Measurements from ENCODE around the gene GAR1. TPM values are rescaled to one million over a fixed set of nuclear protein-coding genes. Genes with fewer than 3 reads are reported as not detected.
"Not testable (repeated sequence)": the region's sequence is repeated elsewhere in the genome, so short reads cannot be mapped to it uniquely, and the experiment has no call there.

Gene GAR1
- total RNA-seq = 10.0 TPM

GRCh38 chr4:109815151-109816081 lies at the start of gene GAR1:
TSS of gene GAR1 (plus strand) at chr4:109815762. CDS start at chr4:109816165, 403 bp downstream.
- peak; percentile 93 for DNase-seq (ENCODE audit: low spot score)

- not testable (repeated sequence) for DNase-seq (ENCODE audit: low spot score)
These were observed 33.5 kb upstream of the GAR1 start for GRCh38 chr4:109782092-109782491.

DNA sequence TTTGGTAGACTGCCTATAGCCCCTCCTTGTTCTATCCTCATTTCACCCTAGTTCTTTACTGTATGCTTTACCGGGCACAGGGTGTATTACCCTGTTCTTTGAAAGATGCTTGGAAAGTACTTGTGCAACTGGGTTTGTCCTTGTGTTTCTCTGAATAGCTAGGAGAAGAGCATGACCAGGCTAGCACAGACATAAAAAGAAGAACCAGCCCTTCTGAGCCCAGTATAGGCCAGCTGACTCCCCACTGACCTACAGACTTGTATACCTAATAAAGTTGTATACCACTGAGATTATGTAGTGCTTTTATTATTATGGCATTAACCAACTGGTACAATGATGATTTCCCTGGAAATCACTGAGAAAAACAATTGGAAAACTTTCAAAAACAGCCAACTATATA lies 28.7 kb upstream of the GAR1 start:
- no peak for DNase-seq (ENCODE audit: low spot score)

DNA sequence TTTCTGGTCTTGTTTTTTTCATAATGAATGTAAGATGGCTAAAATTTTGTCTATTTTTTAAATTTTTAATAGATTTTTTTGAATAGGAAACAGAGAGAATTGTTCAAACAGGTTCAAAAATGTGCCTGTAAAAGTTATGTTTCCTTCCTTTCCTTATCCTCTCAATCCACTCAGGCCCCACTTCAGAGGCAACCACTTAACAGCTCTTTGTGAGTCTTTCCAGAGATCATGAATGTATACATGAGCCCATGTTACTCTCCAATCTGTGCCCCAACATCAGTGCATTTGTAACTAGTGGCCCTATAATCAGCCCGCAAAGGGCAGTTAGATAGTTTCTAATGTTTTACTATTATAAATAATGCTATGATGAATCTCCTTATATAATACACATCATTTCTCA lies 27.8 kb upstream of the GAR1 start:
- no peak for DNase-seq (ENCODE audit: low spot score)

- no peak for DNase-seq (ENCODE audit: low spot score)
These were observed 20.5 kb upstream of the GAR1 start for GRCh38 chr4:109795059-109795458.

DNA sequence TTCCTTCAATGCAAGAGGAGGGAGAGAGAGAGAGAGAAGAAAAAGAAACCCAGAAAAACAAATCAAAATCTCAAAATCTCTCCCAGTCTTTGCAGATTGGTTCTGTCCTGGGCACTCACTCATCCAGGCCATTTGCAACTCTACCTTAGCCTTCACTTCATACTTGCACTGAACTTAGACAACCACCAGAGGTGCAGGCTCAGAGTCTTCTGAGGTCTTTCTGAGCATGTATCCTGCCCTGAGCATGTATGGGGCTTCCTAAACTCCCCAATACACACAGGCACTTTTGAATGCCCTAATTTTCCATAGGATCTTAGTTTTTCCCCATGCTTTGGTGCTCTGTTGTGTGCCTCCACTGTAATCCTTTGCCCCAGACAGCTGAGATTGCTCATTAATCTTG lies 16.7 kb upstream of the GAR1 start:
- DNase-seq (ENCODE audit: low spot score) = no peak

- no peak for DNase-seq (ENCODE audit: low spot score)
These were observed 14.3 kb upstream of the GAR1 start for GRCh38 chr4:109801099-109801789.

GRCh38 chr4:109801895-109802319 lies 13.7 kb upstream of the GAR1 start, which contains the start of gene CFI:
TSS of gene CFI (minus strand) at chr4:109801999. CDS start at chr4:109801971, 28 bp downstream.
- DNase-seq (ENCODE audit: low spot score) = no peak

GRCh38 chr4:109803924-109804571 lies 11.5 kb upstream of the GAR1 start:
- peak; percentile 22 for DNase-seq (ENCODE audit: low spot score)

DNA sequence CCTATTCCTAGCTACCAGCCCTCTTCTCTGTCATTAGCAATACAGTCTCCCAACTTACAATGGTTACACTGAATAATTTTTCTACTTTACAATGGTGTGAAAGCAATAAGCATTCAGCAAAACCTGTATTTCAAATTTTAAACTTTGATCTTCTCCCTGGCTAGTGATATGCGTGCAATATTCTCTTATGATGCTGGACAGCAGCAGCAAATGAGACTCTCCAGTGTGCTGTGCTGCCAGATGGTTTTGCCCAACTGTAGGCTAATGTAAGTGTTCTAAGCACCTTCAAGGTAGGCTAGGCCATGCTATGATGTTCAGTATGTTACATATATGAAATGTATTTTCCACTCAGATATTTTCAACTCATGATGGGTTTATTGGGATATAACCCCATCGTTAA lies 5.9 kb upstream of the GAR1 start:
- DNase-seq (ENCODE audit: low spot score) = no peak

DNA sequence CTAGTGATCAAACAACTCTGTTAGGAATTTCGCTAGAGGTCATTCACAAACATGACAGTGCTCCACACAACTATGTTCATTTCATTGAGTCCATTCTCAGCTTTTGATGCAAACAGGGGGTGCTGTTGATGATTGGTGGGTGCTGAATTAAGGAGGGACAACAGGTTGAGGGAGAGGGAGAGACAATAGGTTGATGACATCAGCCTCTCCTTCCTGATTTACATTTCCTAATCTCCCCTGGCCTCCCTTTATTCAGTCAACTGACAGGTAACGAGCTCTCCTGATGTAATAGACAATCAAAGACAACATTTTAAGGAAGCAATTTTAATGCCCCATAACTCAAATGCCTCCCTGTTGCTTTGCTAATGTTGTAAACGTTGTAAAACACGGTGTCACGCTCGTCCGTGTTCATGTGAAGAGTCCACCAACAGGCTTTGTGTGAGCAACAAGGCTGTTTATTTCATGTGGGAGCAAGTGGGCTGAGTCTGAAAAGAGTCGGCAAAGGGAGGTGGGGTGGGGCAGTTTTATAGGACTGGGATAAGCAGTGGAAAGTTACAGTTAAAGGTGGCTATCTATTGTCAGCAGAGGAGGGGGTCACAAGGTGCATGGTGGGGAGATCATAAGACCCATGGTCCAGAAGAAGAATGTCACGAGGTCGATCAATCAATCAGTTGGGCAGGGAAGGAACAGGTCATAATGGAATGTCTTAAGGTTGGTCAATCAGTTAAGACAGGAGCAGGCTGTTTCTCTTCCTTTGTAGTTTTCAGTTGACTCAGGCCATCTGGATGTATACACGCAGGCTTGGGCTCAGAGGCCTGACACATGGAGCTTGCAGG lies 4.8 kb upstream of the GAR1 start:
- DNase-seq (ENCODE audit: low spot score) = no peak

GRCh38 chr4:109811707-109812106 lies 3.9 kb upstream of the GAR1 start:
- DNase-seq (ENCODE audit: low spot score) = no peak

DNA sequence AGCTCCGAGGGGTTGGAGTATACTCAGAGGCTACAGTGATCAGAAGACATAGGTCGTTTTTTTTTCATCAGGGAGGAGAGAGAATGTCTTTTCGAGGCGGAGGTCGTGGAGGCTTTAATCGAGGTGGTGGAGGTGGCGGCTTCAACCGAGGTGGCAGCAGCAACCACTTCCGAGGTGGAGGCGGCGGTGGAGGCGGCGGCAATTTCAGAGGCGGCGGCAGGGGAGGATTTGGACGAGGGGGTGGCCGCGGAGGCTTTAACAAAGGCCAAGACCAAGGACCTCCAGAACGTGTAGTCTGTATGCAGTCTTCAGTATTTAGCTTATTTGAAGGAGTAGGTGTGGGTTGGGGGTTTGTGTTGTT lies 500 bp downstream of the GAR1 start:
- no peak for DNase-seq (ENCODE audit: low spot score)

DNA sequence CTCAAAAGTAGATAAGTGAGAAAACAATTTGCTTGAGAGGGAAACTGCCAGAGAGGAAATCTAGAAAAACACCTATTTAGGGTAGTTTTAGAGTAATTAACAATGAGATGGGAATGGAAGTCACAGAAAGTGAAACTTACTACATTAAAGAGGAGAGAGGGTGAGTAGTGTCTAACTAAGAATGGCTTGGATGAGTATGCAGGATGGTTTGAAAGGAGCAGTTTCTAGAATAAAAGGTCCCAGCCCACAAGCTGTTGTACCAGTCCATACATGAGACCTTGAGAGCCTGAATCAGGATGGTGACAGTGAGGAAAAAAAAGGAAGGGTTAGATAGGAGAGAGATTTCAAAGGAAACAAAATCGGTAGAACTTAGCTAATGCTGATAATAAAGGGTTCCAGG lies 1.3 kb downstream of the GAR1 start:
- DNase-seq (ENCODE audit: low spot score) = no peak

DNA sequence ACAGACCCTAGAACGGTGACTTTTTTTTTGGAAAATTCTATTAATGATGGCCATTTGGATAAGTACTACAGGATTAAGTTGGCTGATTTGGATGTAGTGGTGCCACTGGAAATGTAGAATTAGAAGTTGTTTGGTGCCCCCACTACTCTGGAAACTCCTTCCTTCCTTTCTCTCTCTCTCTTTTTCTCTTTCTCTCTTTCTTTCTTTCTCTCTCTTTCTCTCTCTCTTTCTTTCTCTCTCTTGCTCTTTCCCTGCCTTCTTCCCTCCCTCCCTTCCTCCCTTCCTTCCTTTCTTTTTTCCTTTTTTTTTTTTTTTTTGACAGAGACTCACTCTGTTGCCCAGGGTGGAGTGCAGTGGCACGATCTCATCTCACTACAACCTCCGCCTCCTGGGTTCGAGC lies 2.7 kb downstream of the GAR1 start:
- no peak for DNase-seq (ENCODE audit: low spot score)

DNA sequence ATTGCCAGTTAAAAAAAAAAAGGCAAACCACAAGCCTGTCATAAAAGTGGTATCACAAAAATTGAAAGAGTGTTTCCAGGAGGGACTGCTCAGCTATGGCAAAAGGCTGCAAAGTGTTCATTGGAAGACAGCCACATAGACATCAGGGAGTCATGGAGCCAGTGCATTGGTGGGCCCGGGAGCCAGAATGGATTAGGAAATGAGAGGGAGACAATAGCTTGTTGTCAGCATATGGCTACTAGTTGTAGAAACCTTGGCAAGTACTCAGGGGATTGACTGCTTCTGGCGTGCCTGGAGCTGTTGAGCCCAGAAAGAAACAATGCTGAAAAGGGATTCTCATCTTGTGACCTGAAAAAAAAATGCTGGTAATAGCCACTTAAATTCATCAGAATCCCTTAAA lies 5.0 kb downstream of the GAR1 start:
- DNase-seq (ENCODE audit: low spot score) = no peak

DNA sequence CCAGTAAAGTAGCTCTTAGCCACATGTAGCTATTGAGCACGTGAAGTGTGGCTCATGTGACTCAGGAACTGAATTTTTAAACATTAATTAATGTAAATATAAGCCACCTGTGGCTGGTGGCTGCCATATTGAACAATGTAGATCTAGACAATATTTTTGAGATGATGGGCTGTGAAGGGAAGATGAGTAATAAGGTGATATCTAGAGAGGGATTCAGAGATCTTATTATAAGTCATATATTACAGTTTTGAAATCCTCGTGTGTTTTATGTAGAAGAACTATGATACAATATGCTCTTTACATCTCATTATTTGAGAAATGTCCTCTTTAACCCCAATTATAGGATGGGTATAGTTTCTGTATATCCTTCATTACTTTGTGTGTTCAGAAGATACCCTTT lies 5.6 kb downstream of the GAR1 start:
- DNase-seq (ENCODE audit: low spot score) = no peak

DNA sequence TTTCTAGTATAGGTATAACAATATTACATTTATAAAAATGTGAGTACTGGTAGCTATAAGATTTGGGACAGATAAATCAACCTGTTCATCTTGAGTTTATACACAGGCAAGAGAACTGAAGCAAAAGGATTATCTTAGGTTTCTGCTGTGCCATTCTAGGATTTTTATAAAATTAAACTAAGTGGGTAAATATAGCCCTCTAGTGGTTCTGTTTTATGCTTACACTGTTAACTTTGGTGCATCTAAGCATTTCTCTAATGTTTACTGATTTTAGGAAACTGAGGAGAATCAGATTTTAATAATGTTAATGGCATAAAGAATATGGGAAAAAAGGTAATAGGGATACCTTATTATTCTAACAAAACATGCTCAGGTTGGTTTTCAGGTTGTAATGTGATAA lies 11.2 kb downstream of the GAR1 start:
- no peak for DNase-seq (ENCODE audit: low spot score)

- DNase-seq (ENCODE audit: low spot score) = no peak
These were observed 12.1 kb downstream of the GAR1 start, which contains the start of gene RRH for GRCh38 chr4:109827672-109828071. TSS of gene RRH (plus strand) at chr4:109827972. CDS start at chr4:109828028, 56 bp downstream.

DNA sequence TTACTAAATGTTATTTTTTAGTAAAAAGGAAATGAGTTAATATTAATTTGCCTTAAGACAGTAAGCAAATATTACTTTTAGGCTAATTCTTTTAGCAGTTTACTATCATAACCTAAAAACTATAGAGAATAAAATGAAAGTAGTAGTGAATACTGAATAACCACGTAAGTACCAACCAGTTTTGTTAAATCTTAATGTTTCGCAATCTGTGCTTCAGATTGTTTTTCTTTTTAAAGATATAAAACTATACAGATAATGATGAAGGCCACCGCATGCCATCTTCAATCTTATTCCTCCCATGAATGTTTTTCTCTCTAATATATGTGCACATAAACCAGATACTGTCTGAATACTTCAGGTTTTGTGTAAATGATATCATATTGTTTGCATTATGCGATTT lies 18.2 kb downstream of the GAR1 start:
- DNase-seq (ENCODE audit: low spot score) = no peak

- DNase-seq (ENCODE audit: low spot score) = no peak
These were observed 21.4 kb downstream of the GAR1 start for GRCh38 chr4:109836985-109837384.

All from mucosa of gallbladder (tissue), 1 donor.